WERI-Rb-1 (cell line): ENCODE data around the gene TTC9C.

Source experiments
- DNase-seq: peaks from one replicate; pipeline ENCODE4 v3.0.0-alpha.2; 2020
- H3K27ac ChIP-seq: fragments of 250-450 bp; sonication (Bioruptor Pico); 2 replicates; pipeline ENCODE4 v1.5.1; 2020; ENCODE audit warnings: mild to moderate bottlenecking, moderate library complexity
- H3K27me3 ChIP-seq: fragments of 250-450 bp; sonication (Bioruptor Pico); 2 replicates; pipeline ENCODE4 v1.5.1; 2021; ENCODE audit warnings: mild to moderate bottlenecking, low read depth, moderate library complexity; ENCODE audit not compliant: insufficient read depth, severe bottlenecking
- H3K36me3 ChIP-seq: fragments of 250-450 bp; sonication (Bioruptor Pico); 2 replicates; pipeline ENCODE4 v1.5.1; 2020; ENCODE audit warnings: mild to moderate bottlenecking, moderate library complexity
- H3K4me3 ChIP-seq: 2 replicates; pipeline ENCODE4 v1.5.1; 2011; ENCODE audit warnings: low read depth, mild to moderate bottlenecking, control low read depth, low read length
- H3K9me3 ChIP-seq: fragments of 250-450 bp; sonication (Bioruptor Pico); 2 replicates; pipeline ENCODE4 v1.5.1; 2021; ENCODE audit warnings: mild to moderate bottlenecking, moderate library complexity; ENCODE audit not compliant: severe bottlenecking
- CTCF ChIP-seq: IDR thresholded peaks from 2 replicates; pipeline ENCODE4 v1.5.1; 2011; ENCODE audit warnings: low read depth, mild to moderate bottlenecking, control low read depth, inconsistent platforms, low read length

TTC9C gene, protein sequence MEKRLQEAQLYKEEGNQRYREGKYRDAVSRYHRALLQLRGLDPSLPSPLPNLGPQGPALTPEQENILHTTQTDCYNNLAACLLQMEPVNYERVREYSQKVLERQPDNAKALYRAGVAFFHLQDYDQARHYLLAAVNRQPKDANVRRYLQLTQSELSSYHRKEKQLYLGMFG

DNA sequence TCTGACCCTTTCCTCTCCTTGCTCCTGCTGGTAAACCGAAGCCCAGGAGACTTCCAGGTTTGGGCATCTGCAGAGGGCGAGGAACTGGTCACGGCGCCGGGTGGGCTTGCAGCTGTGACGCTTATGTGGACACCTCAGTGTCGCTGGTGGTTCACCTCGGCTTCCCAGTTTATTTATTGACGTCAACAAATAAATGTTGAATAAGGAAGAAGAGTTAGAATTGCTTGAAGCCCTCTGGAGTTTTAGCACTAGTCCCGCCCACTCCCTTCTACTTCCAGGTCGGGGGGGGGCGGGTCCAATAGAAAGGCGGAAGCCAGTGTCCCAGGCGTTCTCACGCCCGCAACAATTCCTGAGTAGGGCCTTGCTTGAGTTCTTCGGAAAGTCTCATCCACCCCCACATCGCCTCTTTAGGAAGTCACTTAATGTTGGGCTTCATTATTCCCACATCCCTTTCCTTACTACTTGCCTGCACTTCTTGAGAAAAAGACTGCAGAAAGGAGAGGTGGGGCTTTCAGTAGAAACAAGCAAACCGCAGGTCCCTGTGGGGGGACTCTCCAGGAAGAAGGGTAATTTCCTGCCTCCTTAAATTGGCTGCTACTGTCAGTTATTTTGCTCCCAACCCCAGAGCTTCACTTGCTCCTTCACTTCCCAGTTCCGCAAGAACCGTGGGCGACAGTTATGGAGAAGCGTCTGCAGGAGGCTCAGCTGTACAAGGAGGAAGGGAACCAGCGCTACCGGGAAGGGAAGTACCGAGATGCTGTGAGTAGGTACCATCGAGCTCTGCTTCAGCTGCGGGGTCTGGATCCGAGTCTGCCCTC, at the start of gene TTC9C:
Gene TTC9C, plus strand, starts transcription at position 316 of the 818 bp plus-strand sequence. Its CDS starts 363 bp downstream, at position 679.
- peak within 1 kb of the TSS; percentile 99 for H3K27ac ChIP-seq
- H3K4me3 ChIP-seq = peak within 1 kb of the TSS; percentile 92
- peak; percentile 84 for DNase-seq
- H3K36me3 ChIP-seq = peaks cover 58% of the 10 kb centered on the region
- no peak for TF ChIP-seq CTCF
- H3K27me3 ChIP-seq = no peaks in the 10 kb centered on the region
- H3K9me3 ChIP-seq = no peaks in the 10 kb centered on the region

GRCh38 chr11:62678770-62679696, 49.3 kb upstream of the TTC9C start, which contains the start of gene UBXN1:
TSS of gene UBXN1 (minus strand) at chr11:62679073. CDS start at chr11:62678923, 150 bp downstream.
- Histone ChIP-seq H3K27ac (peak within 1 kb of the TSS; percentile 85), H3K36me3 (peaks cover 40% of the 10 kb centered on the region), H3K4me3 (peak within 1 kb of the TSS; percentile 88), H3K9me3 (no peaks in the 10 kb centered on the region), H3K27me3 (no peaks in the 10 kb centered on the region)
- TF ChIP-seq CTCF = no peak
- DNase-seq = peak; percentile 87

DNA sequence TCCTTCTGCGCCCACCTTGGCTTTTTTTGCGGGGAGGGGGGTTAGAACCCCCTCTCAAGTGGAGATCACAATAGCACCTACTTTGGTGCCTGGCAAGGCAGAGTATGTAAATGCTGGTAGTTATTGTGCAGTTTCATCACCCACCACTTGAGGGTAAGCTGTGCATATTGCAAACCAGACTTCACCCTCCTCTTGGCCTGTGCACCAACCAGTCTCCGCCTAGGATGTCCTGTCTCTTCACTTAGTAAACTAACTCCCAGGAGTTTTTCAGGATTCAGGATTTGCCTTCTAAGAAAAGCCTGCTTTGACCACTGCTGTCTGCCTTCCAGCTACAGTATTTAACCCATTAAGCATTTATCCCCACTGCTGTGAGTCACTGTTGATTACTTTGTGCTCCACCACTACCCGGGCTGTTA, 47.5 kb upstream of the TTC9C start:
- Histone ChIP-seq H3K9me3 (no peaks in the 10 kb centered on the region), H3K36me3 (peaks cover 26% of the 10 kb centered on the region), H3K27me3 (no peaks in the 10 kb centered on the region), H3K27ac (peak overlapping the region; percentile 1), H3K4me3 (no peak overlapping the region)
- peak; percentile 78 for TF ChIP-seq CTCF
- peak; percentile 68 for DNase-seq

GRCh38 chr11:62682518-62682917, 45.8 kb upstream of the TTC9C start:
- no peak for TF ChIP-seq CTCF
- H3K27ac ChIP-seq = no peak overlapping the region
- H3K4me3 ChIP-seq = no peak overlapping the region
- DNase-seq = no peak
- peaks cover 9% of the 10 kb centered on the region for H3K36me3 ChIP-seq
- no peaks in the 10 kb centered on the region for H3K27me3 ChIP-seq
- H3K9me3 ChIP-seq = no peaks in the 10 kb centered on the region

DNA sequence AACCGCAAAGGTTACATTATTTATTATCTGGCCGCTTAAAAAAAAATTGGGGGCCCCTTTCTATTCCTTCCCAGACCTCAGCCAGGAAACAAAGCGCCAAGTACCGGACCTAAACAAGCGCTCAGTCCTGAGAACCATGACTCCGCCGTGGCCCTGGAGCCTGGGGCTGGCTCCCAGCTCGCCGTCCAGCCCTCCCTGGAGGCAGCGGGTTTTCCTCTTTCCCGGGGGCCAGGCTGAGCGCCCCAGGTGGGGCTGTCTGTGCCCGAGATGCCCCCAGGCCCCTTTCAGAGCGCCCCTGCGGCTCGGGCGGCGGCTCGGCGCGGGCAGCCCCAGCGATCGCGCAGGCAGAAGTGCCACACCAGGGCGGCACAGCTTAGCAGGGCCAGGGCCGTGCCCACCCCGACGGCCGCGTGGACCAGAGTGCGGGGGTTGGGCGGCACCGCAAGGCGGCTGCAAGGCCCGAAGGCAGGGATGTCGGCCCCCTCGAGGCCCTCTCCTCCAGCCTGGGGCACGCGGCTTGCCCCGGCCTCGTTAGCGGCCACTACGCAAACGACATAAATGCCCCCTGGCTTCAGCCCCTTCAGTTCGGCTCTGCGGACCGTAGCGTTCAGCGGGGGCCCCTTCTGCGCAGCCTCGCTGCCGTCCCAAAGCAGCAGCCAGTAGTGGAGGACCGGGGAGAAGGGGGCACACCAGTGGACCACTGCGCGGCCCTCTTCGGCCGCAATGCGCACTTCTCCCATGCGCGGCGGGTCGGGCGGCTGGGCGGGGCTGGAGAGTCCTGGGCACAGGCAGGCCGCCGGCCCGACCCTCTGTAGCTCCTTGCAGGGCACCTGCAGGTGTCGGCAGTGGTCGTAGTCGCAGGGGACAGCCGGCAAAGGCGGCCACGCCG, 40.5 kb upstream of the TTC9C start:
- Histone ChIP-seq H3K36me3 (peaks cover 28% of the 10 kb centered on the region), H3K4me3 (no peak overlapping the region), H3K27me3 (no peaks in the 10 kb centered on the region), H3K9me3 (no peaks in the 10 kb centered on the region), H3K27ac (no peak overlapping the region)
- no peak for DNase-seq
- no peak for TF ChIP-seq CTCF
